Stimulated activated CD4-positive, alpha-beta T cell treated with anti-CD3 and anti-CD28 coated beads, Interleukin-2, amount 100 ng/mL, for 4 hours (primary cell): Measurements from ENCODE around the gene PSTPIP1.

Experiments used
- DNase-seq: peaks from one replicate; pipeline ENCODE4 v3.0.0-alpha.2; 2020; ENCODE audit warnings: low read depth

The PSTPIP1 gene

GRCh38 chr15:76978522-76979330 lies 16.2 kb upstream of the PSTPIP1 start:
- DNase-seq: no peak

- no peak for DNase-seq
Observed at GRCh38 chr15:76979331-76979925, 15.5 kb upstream of the PSTPIP1 start.

GRCh38 chr15:76979996-76980520 lies 14.9 kb upstream of the PSTPIP1 start:
- DNase-seq: no peak

- no peak for DNase-seq
Observed at GRCh38 chr15:76982356-76982755, 12.6 kb upstream of the PSTPIP1 start.

GRCh38 chr15:76982756-76983155 lies 12.2 kb upstream of the PSTPIP1 start:
- DNase-seq: no peak

- DNase-seq: no peak
Observed at GRCh38 chr15:76983590-76984375, 11.1 kb upstream of the PSTPIP1 start.

- no peak for DNase-seq
Observed at GRCh38 chr15:76986743-76987142, 8.2 kb upstream of the PSTPIP1 start.

GRCh38 chr15:76987276-76987675 lies 7.7 kb upstream of the PSTPIP1 start:
- no peak for DNase-seq

GRCh38 chr15:76987896-76988860 lies 6.7 kb upstream of the PSTPIP1 start:
- DNase-seq: no peak

- DNase-seq: no peak
Observed at GRCh38 chr15:76988867-76989780, 5.8 kb upstream of the PSTPIP1 start.

GRCh38 chr15:76991048-76991447 lies 3.9 kb upstream of the PSTPIP1 start:
- DNase-seq: no peak

GRCh38 chr15:76991741-76992645 lies 2.9 kb upstream of the PSTPIP1 start:
- no peak for DNase-seq

- DNase-seq: no peak
Observed at GRCh38 chr15:76993114-76993725, 1.7 kb upstream of the PSTPIP1 start.

- peak; percentile 35 for DNase-seq
Observed at GRCh38 chr15:76994001-76994400, 925 bp upstream of the PSTPIP1 start.

- no peak for DNase-seq
Observed at GRCh38 chr15:76994496-76994895, 430 bp upstream of the PSTPIP1 start.

GRCh38 chr15:76996076-76996525 lies 1.2 kb downstream of the PSTPIP1 start:
- DNase-seq: no peak

GRCh38 chr15:76996526-76997401 lies 1.8 kb downstream of the PSTPIP1 start:
- DNase-seq: peak; percentile 55
